ENCODE measurements around the gene SLC35G1.

Gene SLC35G1

DNA sequence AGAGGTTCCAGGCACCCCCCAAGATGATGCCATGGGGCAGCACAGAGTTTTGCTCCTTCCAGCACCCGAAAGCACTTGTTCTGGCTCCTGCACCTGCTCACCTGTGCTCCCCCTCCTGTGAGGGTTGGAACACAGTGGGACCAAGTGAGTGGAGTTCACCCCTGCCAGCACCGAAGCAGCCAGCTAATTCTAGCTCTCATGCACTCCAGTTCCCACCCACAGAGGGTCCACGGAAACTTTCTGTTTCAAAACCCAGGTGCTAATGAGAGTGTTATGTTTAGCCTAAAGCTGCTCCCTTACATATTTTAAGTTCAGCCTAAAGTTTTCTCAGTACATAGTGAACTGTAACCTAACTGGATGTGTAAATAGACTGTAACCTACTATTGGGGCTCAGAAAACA, 42.6 kb upstream of the SLC35G1 start:
- TF ChIP-seq TCF4 (CRISPR knock-in tag; IDR thresholded peaks at IDR 0.05; ENCODE audit: borderline replicate concordance) (no peak), ZC3H10 (CRISPR knock-in tag; IDR thresholded peaks at IDR 0.05) (no peak), ISL1 (CRISPR knock-in tag; IDR thresholded peaks at IDR 0.05) (no peak), ZFP3 (CRISPR knock-in tag; IDR thresholded peaks at IDR 0.05) (no peak), TOX (CRISPR knock-in tag; IDR thresholded peaks at IDR 0.05; ENCODE audit: borderline replicate concordance) (no peak), BACH2 (CRISPR knock-in tag; IDR thresholded peaks at IDR 0.05; ENCODE audit: borderline replicate concordance) (no peak), GLIS3 (CRISPR knock-in tag; IDR thresholded peaks at IDR 0.05) (no peak), ZNF565 (CRISPR knock-in tag; conservative IDR thresholded peaks at IDR 0.05; ENCODE audit: low read depth) (no peak), ZNF8 (CRISPR knock-in tag; IDR thresholded peaks at IDR 0.05) (no peak), CSDC2 (CRISPR knock-in tag; IDR thresholded peaks at IDR 0.05) (no peak), POU6F1 (CRISPR knock-in tag; IDR thresholded peaks at IDR 0.05; ENCODE audit: borderline replicate concordance, low read depth) (no peak), ARNTL (CRISPR knock-in tag; IDR thresholded peaks at IDR 0.05; ENCODE audit: borderline replicate concordance, low read depth) (no peak), RARB (CRISPR knock-in tag; IDR thresholded peaks at IDR 0.05) (no peak), OSR1 (CRISPR knock-in tag; IDR thresholded peaks at IDR 0.05) (no peak), CREB5 (CRISPR knock-in tag; IDR thresholded peaks at IDR 0.05; ENCODE audit: low read depth) (no peak), TSHZ2 (CRISPR knock-in tag; IDR thresholded peaks at IDR 0.05) (no peak), PPARA (CRISPR knock-in tag; IDR thresholded peaks at IDR 0.05; ENCODE audit: borderline replicate concordance) (no peak)
- TF ChIP-seq, protein P1, sequence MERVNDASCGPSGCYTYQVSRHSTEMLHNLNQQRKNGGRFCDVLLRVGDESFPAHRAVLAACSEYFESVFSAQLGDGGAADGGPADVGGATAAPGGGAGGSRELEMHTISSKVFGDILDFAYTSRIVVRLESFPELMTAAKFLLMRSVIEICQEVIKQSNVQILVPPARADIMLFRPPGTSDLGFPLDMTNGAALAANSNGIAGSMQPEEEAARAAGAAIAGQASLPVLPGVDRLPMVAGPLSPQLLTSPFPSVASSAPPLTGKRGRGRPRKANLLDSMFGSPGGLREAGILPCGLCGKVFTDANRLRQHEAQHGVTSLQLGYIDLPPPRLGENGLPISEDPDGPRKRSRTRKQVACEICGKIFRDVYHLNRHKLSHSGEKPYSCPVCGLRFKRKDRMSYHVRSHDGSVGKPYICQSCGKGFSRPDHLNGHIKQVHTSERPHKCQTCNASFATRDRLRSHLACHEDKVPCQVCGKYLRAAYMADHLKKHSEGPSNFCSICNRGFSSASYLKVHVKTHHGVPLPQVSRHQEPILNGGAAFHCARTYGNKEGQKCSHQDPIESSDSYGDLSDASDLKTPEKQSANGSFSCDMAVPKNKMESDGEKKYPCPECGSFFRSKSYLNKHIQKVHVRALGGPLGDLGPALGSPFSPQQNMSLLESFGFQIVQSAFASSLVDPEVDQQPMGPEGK (CRISPR knock-in tag; IDR thresholded peaks at IDR 0.05; ENCODE audit: borderline replicate concordance): no peak
- ATAC-seq: no peak

GRCh38 chr10:93852476-93853095, 41.2 kb upstream of the SLC35G1 start:
- no peak for TF ChIP-seq TCF4 (CRISPR knock-in tag; IDR thresholded peaks at IDR 0.05; ENCODE audit: borderline replicate concordance)
- TF ChIP-seq PPARA (CRISPR knock-in tag; IDR thresholded peaks at IDR 0.05; ENCODE audit: borderline replicate concordance): no peak
- peak; percentile 75 for TF ChIP-seq ISL1 (CRISPR knock-in tag; IDR thresholded peaks at IDR 0.05)

GRCh38 chr10:93854975-93855374, 38.8 kb upstream of the SLC35G1 start:
- TF ChIP-seq TOX (CRISPR knock-in tag; IDR thresholded peaks at IDR 0.05; ENCODE audit: borderline replicate concordance) (peak; percentile 79), BACH2 (CRISPR knock-in tag; IDR thresholded peaks at IDR 0.05; ENCODE audit: borderline replicate concordance) (no peak), PPARA (CRISPR knock-in tag; IDR thresholded peaks at IDR 0.05; ENCODE audit: borderline replicate concordance) (no peak), CREB5 (CRISPR knock-in tag; IDR thresholded peaks at IDR 0.05; ENCODE audit: low read depth) (no peak), CSDC2 (CRISPR knock-in tag; IDR thresholded peaks at IDR 0.05) (no peak), GLIS3 (CRISPR knock-in tag; IDR thresholded peaks at IDR 0.05) (no peak), TCF4 (CRISPR knock-in tag; IDR thresholded peaks at IDR 0.05; ENCODE audit: borderline replicate concordance) (0 out of 2 replicates have a peak, but pooled peaks have one; percentile 21), ZFP3 (CRISPR knock-in tag; IDR thresholded peaks at IDR 0.05) (no peak), ZC3H10 (CRISPR knock-in tag; IDR thresholded peaks at IDR 0.05) (no peak), ZNF565 (CRISPR knock-in tag; conservative IDR thresholded peaks at IDR 0.05; ENCODE audit: low read depth) (no peak), RARB (CRISPR knock-in tag; IDR thresholded peaks at IDR 0.05) (peak; percentile 51; the same call in 1 of the 2 replicates), ARNTL (CRISPR knock-in tag; IDR thresholded peaks at IDR 0.05; ENCODE audit: borderline replicate concordance, low read depth) (no peak), ESRRG (CRISPR knock-in tag; IDR thresholded peaks at IDR 0.05) (no peak), CSRNP3 (CRISPR knock-in tag; IDR thresholded peaks at IDR 0.05) (no peak), SNAI2 (CRISPR knock-in tag; IDR thresholded peaks at IDR 0.05) (no peak), POU6F1 (CRISPR knock-in tag; IDR thresholded peaks at IDR 0.05; ENCODE audit: borderline replicate concordance, low read depth) (no peak), ISL1 (CRISPR knock-in tag; IDR thresholded peaks at IDR 0.05) (peak; percentile 90), ZNF8 (CRISPR knock-in tag; IDR thresholded peaks at IDR 0.05) (no peak)
- ATAC-seq: peak; percentile 48

More at GRCh38 chr10:93852476-93853095, 41.2 kb upstream of the SLC35G1 start:
- no peak for ATAC-seq
